Urinary bladder (tissue), 4 donors: Measurements from ENCODE around the gene ZC3H15. TPM values are rescaled to one million over a fixed set of nuclear protein-coding genes. Genes with fewer than 3 reads are reported as not detected.
A peak's percentile ranks its signal among the peaks of the same experiment; 100 is the strongest.
"Not testable (repeated sequence)": the region's sequence is repeated elsewhere in the genome, so short reads cannot be mapped to it uniquely, and the experiment has no call there.

Experiments
- DNase-seq: peaks from one replicate; pipeline ENCODE4 v3.0.0-alpha.2; 2015; ENCODE audit errors: extremely low spot score
- H3K27ac ChIP-seq: one replicate; pipeline ENCODE4 v1.5.1; 2013; ENCODE audit warnings: low read depth, mild to moderate bottlenecking, moderate library complexity
- H3K36me3 ChIP-seq: one replicate; pipeline ENCODE4 v1.6.1; 2013; ENCODE audit warnings: mild to moderate bottlenecking, moderate library complexity; ENCODE audit not compliant: insufficient read depth
- H3K4me1 ChIP-seq: one replicate; pipeline ENCODE4 v1.6.1; 2013; ENCODE audit warnings: mild to moderate bottlenecking, moderate library complexity; ENCODE audit not compliant: insufficient read depth
- H3K4me3 ChIP-seq: one replicate; pipeline ENCODE4 v1.5.1; 2013; ENCODE audit warnings: low read depth, low read length
- WGBS: extraction: QIAGEN DNeasy Blood & Tissue Kit; methylation state at CpG from one replicate; pipeline ENCODE4 v1.1.7; 2013; 5-methylcytosine and 5-hydroxymethylcytosine counted together
- polyA plus RNA-seq: library from polyadenylated mRNA; stranded (reverse); fragments of 200-250 nt; gene quantifications from one replicate; pipeline ENCODE4 v1.2.3, GENCODE V29; 2013
- total RNA-seq: library from RNA; depleted of rRNA; stranded (reverse); fragments of >200 nt; gene quantifications from one replicate; pipeline ENCODE4 v1.2.3, GENCODE V29; 2014
- donor health status: healthy with polysubstance abuse.
- donor health status: healthy.

ZC3H15 gene
- 82.2 TPM for total RNA-seq
- polyA plus RNA-seq: 47.3 TPM

DNA sequence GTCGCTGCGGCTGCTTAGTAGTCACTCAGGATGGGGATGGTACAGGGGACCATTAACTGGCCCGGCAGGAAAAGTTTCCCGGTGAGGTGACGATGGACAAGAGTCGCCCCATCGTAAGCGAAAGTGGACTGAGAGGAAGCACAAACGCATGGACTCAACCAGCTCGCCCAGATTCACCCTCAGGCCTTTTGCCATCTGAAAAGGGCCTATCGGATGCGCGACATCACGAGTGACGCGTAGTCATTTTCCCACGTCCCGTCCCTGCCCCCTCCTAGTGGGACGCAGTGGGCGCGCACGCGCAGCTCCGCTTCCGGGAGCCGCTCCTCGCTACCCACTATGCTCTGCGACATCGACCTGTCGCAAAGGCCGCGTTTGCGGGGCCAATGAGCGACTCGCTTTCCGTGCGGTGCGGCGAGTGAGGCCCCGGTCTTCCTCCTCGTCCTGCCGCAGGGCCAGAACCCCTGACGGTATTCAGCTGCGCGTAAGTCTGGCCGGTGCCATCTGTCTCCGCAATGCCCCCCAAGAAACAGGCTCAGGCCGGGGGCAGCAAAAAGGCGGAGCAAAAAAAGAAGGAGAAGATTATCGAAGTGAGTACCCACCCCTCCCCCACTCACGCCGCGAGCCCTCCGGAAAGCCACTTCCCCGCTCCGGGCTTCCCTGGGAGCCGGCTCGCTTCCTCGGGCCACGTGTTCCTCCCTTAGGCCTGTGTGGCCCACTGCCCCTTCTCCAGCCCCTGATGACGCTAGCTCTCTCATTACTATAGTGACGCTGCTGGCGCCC, at the start of gene ZC3H15:
ZC3H15 (plus strand) TSS at position 390 of the 780 bp plus-strand sequence; CDS start at position 513, 123 bp downstream.
- Histone ChIP-seq H3K4me1 (peaks cover 6% of the 10 kb centered on the region), H3K27ac (peak within 1 kb of the TSS; percentile 84), H3K4me3 (peak within 1 kb of the TSS; percentile 97), H3K36me3 (no peaks in the 10 kb centered on the region)
- DNase-seq: peak; percentile 90
- under 1% methylated on average over 63 of the region's 63 CpGs for WGBS

DNA sequence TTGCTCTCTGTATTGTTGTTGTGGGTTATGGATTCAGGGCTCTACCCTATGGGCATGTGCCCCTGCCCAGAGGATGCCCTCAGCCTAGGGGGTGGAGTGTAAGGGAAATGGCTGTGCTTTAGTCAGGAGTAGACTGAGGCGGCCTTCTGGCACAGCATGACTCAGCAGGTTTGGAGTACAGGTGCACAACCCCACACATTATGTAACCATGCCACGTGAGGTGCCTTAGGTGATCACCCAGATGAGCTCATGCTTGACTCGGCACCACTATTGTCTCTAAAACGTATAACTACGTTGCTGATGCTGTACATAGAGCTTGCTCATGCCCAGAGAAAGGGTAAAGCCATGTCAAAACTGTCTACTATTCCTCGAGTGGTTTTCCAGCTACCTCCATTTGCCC, 48.3 kb upstream of the ZC3H15 start:
- peaks cover 2% of the 10 kb centered on the region for H3K36me3 ChIP-seq
- DNase-seq: no peak
- no peaks in the 10 kb centered on the region for H3K4me1 ChIP-seq
- no peak overlapping the region for H3K27ac ChIP-seq
- no peak overlapping the region for H3K4me3 ChIP-seq
- 99% methylated on average over 6 of the region's 6 CpGs for WGBS

DNA sequence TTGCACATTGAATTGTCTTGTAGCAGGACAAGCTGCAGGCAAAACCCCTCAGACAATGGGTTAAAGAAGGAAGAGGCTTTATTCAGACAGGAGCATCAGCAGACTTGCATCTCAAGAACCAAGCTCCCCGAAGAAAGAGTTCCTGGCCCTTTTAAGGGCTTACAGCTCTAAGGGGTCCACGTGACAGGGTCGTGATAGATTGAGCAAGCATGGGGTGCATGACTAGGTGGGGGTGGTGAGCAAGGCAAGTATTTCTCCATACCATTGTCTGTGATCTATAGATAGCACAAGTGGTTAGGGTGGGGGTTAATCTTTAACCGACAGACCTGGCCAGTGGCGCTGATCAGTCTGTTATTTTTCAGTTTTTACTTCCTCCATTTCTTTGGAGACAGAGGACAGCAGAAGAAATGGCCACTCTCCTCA, 46.4 kb upstream of the ZC3H15 start:
- H3K27ac ChIP-seq, H3K4me3 ChIP-seq, H3K36me3 ChIP-seq, H3K4me1 ChIP-seq, DNase-seq: not testable (repeated sequence)
- 91% methylated on average over 5 of the region's 5 CpGs for WGBS

GRCh38 chr2:186440506-186440905, 45.6 kb upstream of the ZC3H15 start:
- Histone ChIP-seq H3K4me3 (no peak overlapping the region), H3K27ac (no peak overlapping the region), H3K4me1 (no peaks in the 10 kb centered on the region), H3K36me3 (peaks cover 2% of the 10 kb centered on the region)
- no peak for DNase-seq
- 76% methylated on average over 3 of the region's 3 CpGs for WGBS

DNA sequence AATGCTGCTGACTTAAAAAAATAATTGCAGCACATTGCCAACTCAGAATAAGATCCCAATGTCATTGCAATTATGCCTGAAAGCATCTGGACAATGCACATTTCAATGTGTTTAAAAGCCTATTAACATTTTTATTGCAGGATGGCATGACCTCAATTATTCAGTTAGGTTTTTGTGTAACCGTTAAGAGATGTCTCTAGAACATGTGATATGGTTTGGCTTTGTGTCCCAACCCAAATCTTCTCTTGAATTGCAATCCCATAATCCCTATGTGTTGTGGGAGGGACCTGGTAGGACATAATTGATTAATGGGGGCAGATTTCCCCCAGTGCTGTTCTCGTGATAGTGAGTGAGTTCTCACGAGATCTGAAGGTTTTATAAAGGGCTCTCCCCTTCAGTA, 43.2 kb upstream of the ZC3H15 start:
- WGBS: 85% methylated on average over 3 of the region's 3 CpGs
- H3K4me3 ChIP-seq: no peak overlapping the region
- H3K4me1 ChIP-seq: no peaks in the 10 kb centered on the region
- no peak for DNase-seq
- H3K36me3 ChIP-seq: peaks cover 2% of the 10 kb centered on the region
- no peak overlapping the region for H3K27ac ChIP-seq

- Histone ChIP-seq H3K4me3 (no peak overlapping the region), H3K27ac (no peak overlapping the region), H3K36me3 (peaks cover 2% of the 10 kb centered on the region), H3K4me1 (no peaks in the 10 kb centered on the region)
- no peak for DNase-seq
- 96% methylated on average over 2 of the region's 2 CpGs for WGBS
Observed at GRCh38 chr2:186443851-186444250, 42.2 kb upstream of the ZC3H15 start.

- H3K4me3 ChIP-seq: no peak overlapping the region
- DNase-seq: no peak
- no peak overlapping the region for H3K27ac ChIP-seq
- H3K4me1 ChIP-seq: no peaks in the 10 kb centered on the region
- WGBS: 89% methylated on average over 4 of the region's 4 CpGs
- no peaks in the 10 kb centered on the region for H3K36me3 ChIP-seq
Observed at GRCh38 chr2:186445506-186445905, 40.6 kb upstream of the ZC3H15 start.

GRCh38 chr2:186455613-186456012, 30.4 kb upstream of the ZC3H15 start:
- Histone ChIP-seq H3K4me3 (no peak overlapping the region), H3K27ac (no peak overlapping the region), H3K36me3 (no peaks in the 10 kb centered on the region), H3K4me1 (no peaks in the 10 kb centered on the region)
- no peak for DNase-seq

GRCh38 chr2:186456941-186457340, 29.1 kb upstream of the ZC3H15 start:
- H3K4me3 ChIP-seq: no peak overlapping the region
- no peak for DNase-seq
- H3K4me1 ChIP-seq: no peaks in the 10 kb centered on the region
- no peak overlapping the region for H3K27ac ChIP-seq
- 96% methylated on average over 4 of the region's 4 CpGs for WGBS
- H3K36me3 ChIP-seq: no peaks in the 10 kb centered on the region

- no peaks in the 10 kb centered on the region for H3K4me1 ChIP-seq
- WGBS: 61% methylated on average over 3 of the region's 3 CpGs
Observed at GRCh38 chr2:186457908-186458307, 28.2 kb upstream of the ZC3H15 start.

GRCh38 chr2:186459009-186459408, 27.1 kb upstream of the ZC3H15 start:
- H3K4me3 ChIP-seq: no peak overlapping the region
- H3K4me1 ChIP-seq: no peaks in the 10 kb centered on the region
- WGBS: 82% methylated on average over 2 of the region's 2 CpGs
- no peak overlapping the region for H3K27ac ChIP-seq
- peak; percentile 18 for DNase-seq
- H3K36me3 ChIP-seq: no peaks in the 10 kb centered on the region

More at GRCh38 chr2:186457908-186458307, 28.2 kb upstream of the ZC3H15 start:
- DNase-seq: no peak
- Histone ChIP-seq H3K4me3 (no peak overlapping the region), H3K27ac (no peak overlapping the region), H3K36me3 (no peaks in the 10 kb centered on the region)

- Histone ChIP-seq H3K36me3 (no peaks in the 10 kb centered on the region), H3K4me3 (no peak overlapping the region), H3K27ac (no peak overlapping the region), H3K4me1 (no peaks in the 10 kb centered on the region)
- 32% methylated on average over 1 of the region's 1 CpG for WGBS
- no peak for DNase-seq
Observed at GRCh38 chr2:186460465-186460864, 25.6 kb upstream of the ZC3H15 start.

GRCh38 chr2:186466743-186467142, 19.3 kb upstream of the ZC3H15 start:
- no peaks in the 10 kb centered on the region for H3K4me1 ChIP-seq
- H3K4me3 ChIP-seq: no peak overlapping the region
- no peak for DNase-seq
- no peak overlapping the region for H3K27ac ChIP-seq
- H3K36me3 ChIP-seq: no peaks in the 10 kb centered on the region

DNA sequence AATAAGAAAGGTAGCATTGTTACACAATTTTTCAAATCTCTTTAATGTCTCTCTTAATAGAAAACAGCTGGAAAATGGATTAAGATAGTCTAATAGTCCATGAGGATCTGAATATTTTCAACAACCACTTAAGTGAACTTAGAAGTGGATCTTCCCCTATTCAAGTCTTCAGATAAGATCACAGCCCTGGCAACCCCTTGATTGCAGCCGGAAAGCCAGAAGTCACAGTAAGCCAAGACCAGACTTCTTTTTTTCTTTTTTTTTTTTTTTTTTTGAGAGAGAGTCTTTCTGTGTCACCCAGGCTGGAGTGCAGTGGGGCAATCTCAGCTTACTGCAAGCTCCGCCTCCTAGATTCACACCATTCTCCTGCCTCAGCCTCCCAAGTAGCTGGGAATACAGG, 18.6 kb upstream of the ZC3H15 start:
- whole genome bisulfite sequencing: 83% methylated on average over 2 of the region's 2 CpGs
- Histone ChIP-seq H3K27ac (no peak overlapping the region), H3K36me3 (no peaks in the 10 kb centered on the region), H3K4me3 (no peak overlapping the region), H3K4me1 (no peaks in the 10 kb centered on the region)
- DNase-seq: no peak
